NOMO-1 treated with dmso at 0.1 percent for 144 hours (cell line): ENCODE data around the gene MACO1.
A peak's percentile ranks its signal among the peaks of the same experiment; 100 is the strongest.

Experiments used
- DNase-seq: peaks from one replicate; lab custom pipeline; 2025; ENCODE audit not compliant: unreplicated experiment; lab: John Stamatoyannopoulos, UW

The MACO1 gene

GRCh38 chr1:25541425-25541824, 110.7 kb downstream of the MACO1 start:
- DNase-seq, result no peak

GRCh38 chr1:25541889-25542658, 111.4 kb downstream of the MACO1 start:
- DNase-seq, result no peak

GRCh38 chr1:25543005-25543424, 112.3 kb downstream of the MACO1 start:
- DNase-seq, result no peak

GRCh38 chr1:25543425-25544242, 112.9 kb downstream of the MACO1 start, which contains the start of gene LDLRAP1:
LDLRAP1 (plus strand) TSS chr1:25543606; CDS start chr1:25543699, 93 bp downstream.
- peak; percentile 39 for DNase-seq

- DNase-seq, result no peak
Observed at GRCh38 chr1:25544243-25544764, 113.6 kb downstream of the MACO1 start.

- DNase-seq, result no peak
Observed at GRCh38 chr1:25544819-25545218, 114.1 kb downstream of the MACO1 start.

GRCh38 chr1:25545767-25546166, 115.1 kb downstream of the MACO1 start:
- DNase-seq, result no peak

- no peak for DNase-seq
Observed at GRCh38 chr1:25546193-25546592, 115.5 kb downstream of the MACO1 start.

GRCh38 chr1:25548601-25549000, 117.9 kb downstream of the MACO1 start:
- DNase-seq, result no peak

GRCh38 chr1:25549273-25550154, 118.8 kb downstream of the MACO1 start:
- DNase-seq, result peak; percentile 99
